Smooth muscle cell (in vitro differentiated cells): Measurements from ENCODE around the gene GPD2. TPM values are rescaled to one million over a fixed set of nuclear protein-coding genes. Genes with fewer than 3 reads are reported as not detected.

Experiments
- DNase-seq: peaks from one replicate; lab custom pipeline; 2025; ENCODE audit not compliant: unreplicated experiment; lab: John Stamatoyannopoulos, UW
- H2AFZ ChIP-seq: fragments of 200-600 bp; sonication (generic); 2 replicates; pipeline ENCODE4 v1.6.0; 2016; ENCODE audit warnings: antibody characterized with exemption, low read depth, mild to moderate bottlenecking
- H3F3A ChIP-seq: fragments of 200-600 bp; sonication (generic); 2 replicates; pipeline ENCODE4 v1.6.0; 2017; ENCODE audit warnings: antibody characterized with exemption, low read depth
- H3K27ac ChIP-seq: fragments of 200-600 bp; sonication (generic); 2 replicates; pipeline ENCODE4 v1.5.1; 2016; ENCODE audit warnings: low read depth, mild to moderate bottlenecking
- H3K27me3 ChIP-seq: fragments of 200-600 bp; sonication (generic); 2 replicates; pipeline ENCODE4 v1.6.1; 2016; ENCODE audit warnings: low read depth, mild to moderate bottlenecking
- H3K36me3 ChIP-seq: fragments of 200-600 bp; sonication (generic); 2 replicates; pipeline ENCODE4 v1.5.1; 2016; ENCODE audit warnings: low read depth
- H3K4me1 ChIP-seq: fragments of 200-600 bp; sonication (generic); 2 replicates; pipeline ENCODE4 v1.5.1; 2016; ENCODE audit warnings: low read depth
- H3K4me2 ChIP-seq: fragments of 200-600 bp; sonication (generic); 2 replicates; pipeline ENCODE4 v1.6.0; 2016; ENCODE audit warnings: mild to moderate bottlenecking
- H3K4me3 ChIP-seq: fragments of 200-600 bp; sonication (generic); 2 replicates; pipeline ENCODE4 v1.5.1; 2016; ENCODE audit warnings: mild to moderate bottlenecking
- H3K79me2 ChIP-seq: fragments of 200-600 bp; sonication (generic); 2 replicates; pipeline ENCODE4 v1.6.0; 2016; ENCODE audit warnings: low read depth, mild to moderate bottlenecking
- H3K9ac ChIP-seq: fragments of 200-600 bp; sonication (generic); 2 replicates; pipeline ENCODE4 v1.6.0; 2016; ENCODE audit warnings: low read depth
- H3K9me3 ChIP-seq: fragments of 200-600 bp; sonication (generic); replicated peaks from 2 replicates; pipeline ENCODE4 v1.5.1; 2016; ENCODE audit warnings: low read depth
- H4K20me1 ChIP-seq: fragments of 200-600 bp; sonication (generic); 2 replicates; pipeline ENCODE4 v1.6.0; 2016; ENCODE audit warnings: low read depth
- WGBS: methylation state at CpG from one replicate; pipeline ENCODE4 v1.1.7; 2016; ENCODE audit warnings: low lambda C conversion rate; 5-methylcytosine and 5-hydroxymethylcytosine counted together
- polyA plus RNA-seq: library from polyadenylated mRNA; unstranded; fragments of >200 nt; fragmentation: Nextera tagmentation; extraction: Ambion mirVana; gene quantifications from 2 replicates; pipeline ENCODE4 v1.2.1, GENCODE V29; 2016
- total RNA-seq: library from RNA; depleted of rRNA; stranded (reverse); fragments of >200 nt; gene quantifications from 2 replicates; pipeline ENCODE4 v1.2.3, GENCODE V29; 2014
- TF ChIP-seq, protein P1 (sequence below): fragments of 200-600 bp; sonication (generic); IDR thresholded peaks from 2 replicates; pipeline ENCODE4 v1.5.1; 2017; ENCODE audit warnings: borderline replicate concordance, mild to moderate bottlenecking, antibody characterized with exemption; ENCODE audit not compliant: insufficient read depth, poor library complexity, severe bottlenecking

The GPD2 gene
- total and polyA plus RNA-seq, 2 experiments from 2014 or later = 5.6 to 25.8 TPM

DNA sequence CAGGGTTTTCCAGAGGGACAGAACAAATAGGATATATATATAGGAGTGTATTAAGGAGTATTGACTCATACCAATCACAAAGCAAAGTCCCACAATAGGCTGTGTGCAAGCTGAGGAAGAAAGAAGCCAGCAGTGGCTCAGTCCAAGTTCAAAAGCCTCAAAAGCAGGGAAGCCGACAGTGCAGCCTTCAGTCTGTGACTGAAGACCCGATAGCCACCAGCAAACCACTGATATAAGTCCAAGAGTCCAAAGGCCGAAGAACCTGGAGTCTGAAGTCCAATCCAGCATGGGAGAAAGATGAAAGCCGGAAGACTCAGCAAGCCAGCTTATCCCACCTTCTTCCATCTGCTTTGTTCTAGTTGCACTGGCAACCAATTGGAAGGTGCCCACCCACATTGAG is 39.0 kb upstream of the GPD2 start:
- Histone ChIP-seq H3K4me3 (no peak overlapping the region), H3K36me3 (no peaks in the 10 kb centered on the region), H3K4me2 (no peak overlapping the region), H3K9ac (no peak overlapping the region), H3K27me3 (no peaks in the 10 kb centered on the region), H4K20me1 (no peaks in the 10 kb centered on the region), H3K4me1 (no peaks in the 10 kb centered on the region), H3K79me2 (no peaks in the 10 kb centered on the region), H2AFZ (no peak overlapping the region), H3F3A (no peaks in the 10 kb centered on the region), H3K27ac (no peak overlapping the region), H3K9me3 (no peaks in the 10 kb centered on the region)
- no peak for DNase-seq
- WGBS = 94% methylated on average over 4 of the region's 4 CpGs
- TF ChIP-seq, protein P1, sequence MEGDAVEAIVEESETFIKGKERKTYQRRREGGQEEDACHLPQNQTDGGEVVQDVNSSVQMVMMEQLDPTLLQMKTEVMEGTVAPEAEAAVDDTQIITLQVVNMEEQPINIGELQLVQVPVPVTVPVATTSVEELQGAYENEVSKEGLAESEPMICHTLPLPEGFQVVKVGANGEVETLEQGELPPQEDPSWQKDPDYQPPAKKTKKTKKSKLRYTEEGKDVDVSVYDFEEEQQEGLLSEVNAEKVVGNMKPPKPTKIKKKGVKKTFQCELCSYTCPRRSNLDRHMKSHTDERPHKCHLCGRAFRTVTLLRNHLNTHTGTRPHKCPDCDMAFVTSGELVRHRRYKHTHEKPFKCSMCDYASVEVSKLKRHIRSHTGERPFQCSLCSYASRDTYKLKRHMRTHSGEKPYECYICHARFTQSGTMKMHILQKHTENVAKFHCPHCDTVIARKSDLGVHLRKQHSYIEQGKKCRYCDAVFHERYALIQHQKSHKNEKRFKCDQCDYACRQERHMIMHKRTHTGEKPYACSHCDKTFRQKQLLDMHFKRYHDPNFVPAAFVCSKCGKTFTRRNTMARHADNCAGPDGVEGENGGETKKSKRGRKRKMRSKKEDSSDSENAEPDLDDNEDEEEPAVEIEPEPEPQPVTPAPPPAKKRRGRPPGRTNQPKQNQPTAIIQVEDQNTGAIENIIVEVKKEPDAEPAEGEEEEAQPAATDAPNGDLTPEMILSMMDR = no peak

DNA sequence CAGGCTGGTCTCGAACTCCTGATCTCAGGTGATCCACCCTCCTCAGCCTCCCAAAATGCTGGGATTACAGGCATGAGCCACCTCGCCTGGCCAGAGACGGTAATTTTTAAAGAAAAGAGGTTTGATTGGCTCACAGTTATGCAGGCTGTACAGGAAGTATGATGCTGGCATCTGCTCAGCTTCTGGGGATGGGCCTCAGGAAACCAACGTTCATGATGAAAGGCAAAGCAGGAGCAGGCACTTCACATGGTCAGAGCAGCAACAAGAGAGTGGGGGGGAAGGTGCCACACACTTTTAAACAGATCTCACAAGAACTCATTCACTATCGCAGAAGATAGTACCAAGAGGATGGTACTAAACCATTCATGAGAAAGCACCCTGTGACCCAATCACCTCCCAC is 38.0 kb upstream of the GPD2 start:
- TF ChIP-seq, protein P1 = no peak
- Histone ChIP-seq H3K4me3 (no peak overlapping the region), H3K9ac (no peak overlapping the region), H3K27ac (no peak overlapping the region), H3K27me3 (no peaks in the 10 kb centered on the region), H3K9me3 (no peaks in the 10 kb centered on the region), H2AFZ (no peak overlapping the region), H3K36me3 (no peaks in the 10 kb centered on the region), H4K20me1 (no peaks in the 10 kb centered on the region), H3K4me2 (no peak overlapping the region), H3K79me2 (no peaks in the 10 kb centered on the region), H3F3A (no peaks in the 10 kb centered on the region), H3K4me1 (no peaks in the 10 kb centered on the region)
- DNase-seq = no peak
- WGBS = 90% methylated on average over 5 of the region's 5 CpGs

DNA sequence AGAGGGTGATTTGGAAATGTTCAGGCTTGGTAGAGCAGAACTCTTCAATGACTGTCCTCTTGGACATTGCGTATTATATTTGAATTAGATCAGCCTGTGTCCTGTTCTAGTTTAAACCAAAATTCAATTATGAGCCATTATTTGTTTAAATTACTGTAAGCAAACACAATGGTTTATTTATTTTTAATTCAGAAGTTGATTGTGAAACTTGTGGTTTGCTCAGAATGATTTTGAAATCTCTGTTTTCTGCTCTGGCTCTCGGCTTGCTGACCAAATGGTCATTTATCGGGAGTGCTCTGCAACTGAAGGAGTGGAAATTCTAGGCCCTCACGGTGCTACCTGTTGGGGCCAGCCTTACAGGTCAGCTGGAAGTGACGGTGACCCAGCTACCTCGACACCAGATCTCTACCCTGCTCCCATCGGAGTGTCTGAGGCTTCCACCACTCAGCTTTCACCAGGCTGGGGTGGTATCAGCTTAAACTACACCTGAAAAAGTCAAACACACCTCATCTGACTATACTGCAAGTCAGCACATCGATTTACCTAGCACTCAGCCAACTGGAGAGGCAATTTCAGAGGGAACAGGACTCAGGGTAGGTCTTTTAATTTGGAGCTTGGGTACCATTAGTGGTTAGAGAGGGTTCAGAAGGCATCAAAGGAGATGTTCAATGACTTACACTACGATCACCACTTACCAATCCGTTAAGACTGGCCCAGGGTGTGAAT is 36.8 kb upstream of the GPD2 start:
- Histone ChIP-seq H3K27ac (no peak overlapping the region), H3K4me3 (peak overlapping the region; percentile 88), H3K79me2 (no peaks in the 10 kb centered on the region), H4K20me1 (no peaks in the 10 kb centered on the region), H3K4me1 (no peaks in the 10 kb centered on the region), H3K9me3 (no peaks in the 10 kb centered on the region), H3K36me3 (no peaks in the 10 kb centered on the region), H3K27me3 (no peaks in the 10 kb centered on the region), H2AFZ (peak overlapping the region; percentile 93), H3K9ac (no peak overlapping the region), H3F3A (no peaks in the 10 kb centered on the region), H3K4me2 (peak overlapping the region; percentile 86)
- DNase-seq = no peak
- TF ChIP-seq, protein P1 = no peak
- 55% methylated on average over 10 of the region's 10 CpGs for WGBS
